Glutamatergic neuron (in vitro differentiated cells): ENCODE measurements around the gene ERFL. TPM values are rescaled to one million over a fixed set of nuclear protein-coding genes. Genes with fewer than 3 reads are reported as not detected.

ENCODE experiments used
- DNase-seq: peaks from one replicate; pipeline ENCODE4 v3.0.0; 2022
- H3K27ac Mint-ChIP-seq: one replicate; pipeline ENCODE4 v1.8.0; 2020; ENCODE audit warnings: mild to moderate bottlenecking, mixed read lengths, inconsistent platforms; ENCODE audit not compliant: unreplicated experiment
- H3K27me3 Mint-ChIP-seq: one replicate; pipeline ENCODE4 v1.8.0; 2020; ENCODE audit warnings: mild to moderate bottlenecking, moderate library complexity, mixed read lengths, inconsistent platforms; ENCODE audit not compliant: unreplicated experiment
- H3K36me3 Mint-ChIP-seq: one replicate; pipeline ENCODE4 v1.8.0; 2020; ENCODE audit warnings: mild to moderate bottlenecking, mixed read lengths, inconsistent platforms; ENCODE audit not compliant: unreplicated experiment
- H3K4me1 Mint-ChIP-seq: one replicate; pipeline ENCODE4 v1.8.0; 2020; ENCODE audit warnings: mild to moderate bottlenecking, low read depth, mixed read lengths, inconsistent platforms; ENCODE audit not compliant: unreplicated experiment
- H3K4me3 Mint-ChIP-seq: one replicate; pipeline ENCODE4 v1.8.0; 2020; ENCODE audit warnings: mild to moderate bottlenecking, mixed read lengths, inconsistent platforms; ENCODE audit not compliant: unreplicated experiment
- H3K9me3 Mint-ChIP-seq: one replicate; pipeline ENCODE4 v1.8.0; 2020; ENCODE audit warnings: mild to moderate bottlenecking, moderate library complexity, mixed read lengths, inconsistent platforms; ENCODE audit not compliant: unreplicated experiment
- total RNA-seq: library from RNA; stranded (reverse); fragmentation: NEBNext Ultra II Directional; extraction: Animal tissue kit (Norgen Biotek cat#: 25700); gene quantifications from one replicate; pipeline ENCODE4 v1.2.1, GENCODE V29; 2021; ENCODE audit not compliant: unreplicated experiment
- TF ChIP-seq, protein P1 (sequence below): fragments of 200-600 bp; sonication (generic); IDR thresholded peaks from one replicate; pipeline ENCODE4 v1.5.0; 2021; ENCODE audit not compliant: partially characterized antibody, unreplicated experiment

Gene ERFL
- total RNA-seq, 1 donor from 2014 or later = 1.6 TPM

DNA sequence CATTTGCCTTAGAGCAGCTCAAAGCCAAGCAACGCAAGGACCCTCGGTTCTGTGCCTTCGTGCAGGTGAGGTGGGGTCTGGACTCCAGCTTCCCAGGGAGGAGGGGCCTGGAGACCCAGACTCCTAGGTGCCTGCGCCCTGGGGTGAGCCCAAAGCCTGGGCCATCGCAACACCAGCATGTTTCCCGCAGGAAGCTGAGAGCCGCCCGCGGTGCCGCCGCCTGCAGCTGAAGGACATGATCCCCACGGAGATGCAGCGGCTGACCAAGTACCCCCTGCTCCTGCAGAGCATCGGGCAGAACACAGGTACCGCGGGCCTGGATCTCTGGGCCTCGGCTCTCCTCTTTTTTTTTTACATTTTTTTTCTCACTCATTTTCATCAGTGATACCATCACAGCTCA lies 25.7 kb downstream of the ERFL start:
- no peak overlapping the region for H3K4me3 Mint-ChIP-seq
- peaks cover 6% of the 10 kb centered on the region for H3K9me3 Mint-ChIP-seq
- peaks cover 9% of the 10 kb centered on the region for H3K4me1 Mint-ChIP-seq
- H3K27me3 Mint-ChIP-seq = peaks cover 7% of the 10 kb centered on the region
- H3K36me3 Mint-ChIP-seq = no peaks in the 10 kb centered on the region
- DNase-seq = no peak
- no peak overlapping the region for H3K27ac Mint-ChIP-seq
- TF ChIP-seq, protein P1, sequence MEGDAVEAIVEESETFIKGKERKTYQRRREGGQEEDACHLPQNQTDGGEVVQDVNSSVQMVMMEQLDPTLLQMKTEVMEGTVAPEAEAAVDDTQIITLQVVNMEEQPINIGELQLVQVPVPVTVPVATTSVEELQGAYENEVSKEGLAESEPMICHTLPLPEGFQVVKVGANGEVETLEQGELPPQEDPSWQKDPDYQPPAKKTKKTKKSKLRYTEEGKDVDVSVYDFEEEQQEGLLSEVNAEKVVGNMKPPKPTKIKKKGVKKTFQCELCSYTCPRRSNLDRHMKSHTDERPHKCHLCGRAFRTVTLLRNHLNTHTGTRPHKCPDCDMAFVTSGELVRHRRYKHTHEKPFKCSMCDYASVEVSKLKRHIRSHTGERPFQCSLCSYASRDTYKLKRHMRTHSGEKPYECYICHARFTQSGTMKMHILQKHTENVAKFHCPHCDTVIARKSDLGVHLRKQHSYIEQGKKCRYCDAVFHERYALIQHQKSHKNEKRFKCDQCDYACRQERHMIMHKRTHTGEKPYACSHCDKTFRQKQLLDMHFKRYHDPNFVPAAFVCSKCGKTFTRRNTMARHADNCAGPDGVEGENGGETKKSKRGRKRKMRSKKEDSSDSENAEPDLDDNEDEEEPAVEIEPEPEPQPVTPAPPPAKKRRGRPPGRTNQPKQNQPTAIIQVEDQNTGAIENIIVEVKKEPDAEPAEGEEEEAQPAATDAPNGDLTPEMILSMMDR = no peak

DNA sequence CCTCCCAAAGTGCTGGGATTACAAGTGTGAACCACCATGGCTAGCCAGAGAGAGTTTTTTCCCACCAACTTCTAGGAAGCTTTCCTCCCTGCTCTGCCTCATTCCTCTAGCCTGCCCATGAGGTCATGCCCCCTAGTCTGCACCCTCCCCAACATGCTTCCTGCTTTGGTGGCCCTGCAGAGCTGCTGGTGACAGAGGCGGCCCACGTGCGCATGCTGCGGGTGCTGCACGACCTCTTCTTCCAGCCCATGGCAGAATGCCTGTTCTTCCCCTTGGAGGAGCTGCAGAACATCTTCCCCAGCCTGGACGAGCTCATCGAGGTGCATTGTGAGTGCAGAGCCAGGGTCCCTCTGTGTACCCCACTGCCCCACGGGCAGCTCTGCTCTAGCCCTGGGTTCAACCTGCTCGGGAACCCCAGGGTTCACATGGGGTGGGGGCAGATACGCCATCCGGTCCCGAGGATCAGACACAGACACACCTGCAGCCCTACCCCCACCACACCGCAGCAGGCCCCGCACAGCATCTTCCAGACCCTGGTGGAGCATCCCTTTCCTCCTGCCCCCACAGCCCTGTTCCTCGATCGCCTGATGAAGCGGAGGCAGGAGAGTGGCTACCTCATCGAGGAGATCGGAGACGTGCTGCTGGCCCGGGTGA lies 26.4 kb downstream of the ERFL start:
- H3K36me3 Mint-ChIP-seq = no peaks in the 10 kb centered on the region
- no peak for DNase-seq
- peaks cover 6% of the 10 kb centered on the region for H3K4me1 Mint-ChIP-seq
- H3K4me3 Mint-ChIP-seq = no peak overlapping the region
- no peak overlapping the region for H3K27ac Mint-ChIP-seq
- H3K9me3 Mint-ChIP-seq = peaks cover 4% of the 10 kb centered on the region
- TF ChIP-seq, protein P1 = no peak
- H3K27me3 Mint-ChIP-seq = peaks cover 5% of the 10 kb centered on the region

DNA sequence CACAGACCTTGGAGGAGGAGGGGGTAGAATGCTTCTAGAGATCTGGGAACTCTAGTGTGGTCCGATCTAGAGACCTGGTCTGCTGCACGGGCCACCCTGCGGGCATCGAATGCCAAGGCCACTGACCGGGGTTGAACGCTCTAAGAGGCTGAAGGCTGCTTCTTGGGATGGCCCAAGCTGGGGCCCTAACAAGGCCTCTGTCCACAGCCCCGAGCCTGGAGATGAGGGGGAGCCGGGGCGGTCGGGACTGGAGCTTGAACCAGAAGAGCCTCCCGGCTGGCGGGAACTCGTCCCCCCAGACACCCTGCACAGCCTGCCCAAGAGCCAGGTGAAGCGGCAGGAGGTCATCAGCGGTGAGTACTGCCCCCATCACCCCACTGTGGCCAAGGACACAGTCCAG lies 30.0 kb downstream of the ERFL start:
- no peak overlapping the region for H3K4me3 Mint-ChIP-seq
- H3K9me3 Mint-ChIP-seq = peaks cover 4% of the 10 kb centered on the region
- H3K36me3 Mint-ChIP-seq = no peaks in the 10 kb centered on the region
- H3K27ac Mint-ChIP-seq = no peak overlapping the region
- H3K4me1 Mint-ChIP-seq = peaks cover 5% of the 10 kb centered on the region
- H3K27me3 Mint-ChIP-seq = no peaks in the 10 kb centered on the region
- TF ChIP-seq, protein P1 = no peak
- no peak for DNase-seq

DNA sequence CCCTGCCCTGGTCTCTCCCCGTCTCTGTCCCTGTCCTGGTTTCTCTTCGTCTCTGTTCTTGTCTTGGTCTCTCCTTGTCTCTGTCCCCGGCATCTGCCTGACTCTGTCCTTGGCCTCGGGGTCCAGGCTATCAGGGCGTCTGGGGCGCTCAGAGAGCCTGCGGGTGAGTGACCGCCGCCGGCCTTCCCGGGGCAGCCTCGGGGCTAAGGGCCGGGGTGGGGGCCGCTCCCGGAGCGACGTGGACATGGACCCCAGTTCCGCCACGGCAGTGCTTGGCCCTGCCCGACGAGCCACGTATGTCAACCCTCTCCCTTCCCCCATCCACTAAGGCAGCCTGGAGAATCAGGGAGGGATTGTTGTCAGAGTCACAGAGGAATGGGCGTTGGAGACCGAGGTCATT lies 30.4 kb downstream of the ERFL start:
- DNase-seq = no peak
- H3K9me3 Mint-ChIP-seq = peaks cover 4% of the 10 kb centered on the region
- no peak overlapping the region for H3K27ac Mint-ChIP-seq
- H3K27me3 Mint-ChIP-seq = peaks cover 3% of the 10 kb centered on the region
- TF ChIP-seq, protein P1 = no peak
- H3K36me3 Mint-ChIP-seq = no peaks in the 10 kb centered on the region
- peaks cover 5% of the 10 kb centered on the region for H3K4me1 Mint-ChIP-seq
- H3K4me3 Mint-ChIP-seq = no peak overlapping the region

DNA sequence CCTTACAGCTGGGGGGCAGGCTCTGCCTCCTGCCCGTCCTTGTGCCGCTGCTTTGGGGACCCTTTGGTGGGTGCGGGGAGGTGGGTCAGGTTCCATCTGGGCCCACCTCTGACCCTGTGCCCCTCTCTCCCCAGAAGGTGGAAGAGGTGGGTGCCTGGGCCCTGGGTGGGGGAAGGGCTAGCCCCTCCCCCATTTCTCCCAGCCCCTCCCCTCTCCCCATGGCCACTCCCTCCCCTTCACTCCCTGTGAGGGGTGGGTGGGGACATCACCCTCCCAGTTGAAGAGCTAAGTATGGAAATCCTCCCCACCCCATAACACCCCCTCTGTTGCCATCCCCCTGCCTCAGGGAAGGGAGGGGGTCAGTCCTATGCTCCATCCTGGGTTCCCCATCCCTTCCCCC lies 31.1 kb downstream of the ERFL start:
- Mint-ChIP-seq H3K36me3 (no peaks in the 10 kb centered on the region), H3K4me3 (no peak overlapping the region), H3K27ac (no peak overlapping the region), H3K27me3 (peaks cover 3% of the 10 kb centered on the region), H3K4me1 (peaks cover 5% of the 10 kb centered on the region), H3K9me3 (peaks cover 4% of the 10 kb centered on the region)
- TF ChIP-seq, protein P1 = no peak
- DNase-seq = no peak
